HCT116 (cell line): ENCODE results near the gene ACBD7.

Source experiments
- CEBPB ChIP-seq: IDR thresholded peaks from 2 replicates; pipeline ENCODE4 v1.6.1; 2012; ENCODE audit warnings: low read depth
- JUND ChIP-seq: IDR thresholded peaks from 2 replicates; pipeline ENCODE4 v1.6.1; 2012
- POLR2A ChIP-seq: IDR thresholded peaks from 2 replicates; pipeline ENCODE4 v1.7.0; 2011; ENCODE audit warnings: borderline replicate concordance; ENCODE audit not compliant: insufficient read depth, insufficient read length; ENCODE audit errors: extremely low read depth
- POLR2AphosphoS5 ChIP-seq: IDR thresholded peaks from 2 replicates; pipeline ENCODE4 v1.6.1; 2011; ENCODE audit warnings: mild to moderate bottlenecking, low read depth, low read length, moderate library complexity
- RAD21 ChIP-seq: IDR thresholded peaks from 2 replicates; pipeline ENCODE4 v1.6.1; 2012; ENCODE audit warnings: low read depth, mild to moderate bottlenecking
- YY1 ChIP-seq: IDR thresholded peaks from 2 replicates; pipeline ENCODE4 v1.6.1; 2011; ENCODE audit warnings: low read length, low read depth, moderate library complexity, mild to moderate bottlenecking; ENCODE audit not compliant: insufficient replicate concordance; ENCODE audit errors: extremely low read depth
- TF ChIP-seq, protein P1 (sequence below): IDR thresholded peaks from 2 replicates; pipeline ENCODE4 v1.6.1; 2012
- TF ChIP-seq, protein P2 (sequence below), 3 experiments: fragments of 200-600 bp in 1 of 3; sonication (generic) in 1 of 3; IDR thresholded peaks in 2 of 3; conservative IDR thresholded peaks in 1 of 3; 2 replicates each; pipeline ENCODE4 v1.5.1; 2012 to 2017; ENCODE audit warnings: low read depth in 2 of 3, low read length in 2 of 3, antibody characterized with exemption in 1 of 3, borderline replicate concordance in 1 of 3, control low read depth in 1 of 3, mild to moderate bottlenecking in 1 of 3, mixed read lengths in 1 of 3, mixed run types in 1 of 3, moderate library complexity in 1 of 3; ENCODE audit not compliant: insufficient read depth in 1 of 3

DNA sequence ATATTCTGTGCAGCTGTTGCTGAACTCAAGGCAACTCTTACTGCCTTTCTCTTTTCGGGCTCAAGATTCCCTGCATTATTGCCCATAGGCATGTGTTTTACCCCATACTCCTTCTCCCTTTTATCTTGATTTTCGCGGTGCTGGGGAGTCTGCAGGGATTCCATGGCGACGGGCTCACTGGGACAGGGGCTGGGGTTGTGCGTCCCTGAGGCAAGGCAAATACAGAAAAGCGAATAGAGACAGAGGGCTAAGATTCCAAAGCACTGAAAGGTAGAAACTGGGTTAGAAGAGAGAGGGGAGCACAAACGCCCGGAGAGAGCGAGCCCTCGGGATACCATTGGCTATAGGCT lies 8.1 kb upstream of the ACBD7 start:
- TF ChIP-seq YY1 (no peak), CEBPB (no peak), POLR2AphosphoS5 (no peak), POLR2A (no peak), RAD21 (no peak), JUND (no peak)
- TF ChIP-seq, protein P1, sequence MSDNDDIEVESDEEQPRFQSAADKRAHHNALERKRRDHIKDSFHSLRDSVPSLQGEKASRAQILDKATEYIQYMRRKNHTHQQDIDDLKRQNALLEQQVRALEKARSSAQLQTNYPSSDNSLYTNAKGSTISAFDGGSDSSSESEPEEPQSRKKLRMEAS = no peak
- TF ChIP-seq, protein P2, sequence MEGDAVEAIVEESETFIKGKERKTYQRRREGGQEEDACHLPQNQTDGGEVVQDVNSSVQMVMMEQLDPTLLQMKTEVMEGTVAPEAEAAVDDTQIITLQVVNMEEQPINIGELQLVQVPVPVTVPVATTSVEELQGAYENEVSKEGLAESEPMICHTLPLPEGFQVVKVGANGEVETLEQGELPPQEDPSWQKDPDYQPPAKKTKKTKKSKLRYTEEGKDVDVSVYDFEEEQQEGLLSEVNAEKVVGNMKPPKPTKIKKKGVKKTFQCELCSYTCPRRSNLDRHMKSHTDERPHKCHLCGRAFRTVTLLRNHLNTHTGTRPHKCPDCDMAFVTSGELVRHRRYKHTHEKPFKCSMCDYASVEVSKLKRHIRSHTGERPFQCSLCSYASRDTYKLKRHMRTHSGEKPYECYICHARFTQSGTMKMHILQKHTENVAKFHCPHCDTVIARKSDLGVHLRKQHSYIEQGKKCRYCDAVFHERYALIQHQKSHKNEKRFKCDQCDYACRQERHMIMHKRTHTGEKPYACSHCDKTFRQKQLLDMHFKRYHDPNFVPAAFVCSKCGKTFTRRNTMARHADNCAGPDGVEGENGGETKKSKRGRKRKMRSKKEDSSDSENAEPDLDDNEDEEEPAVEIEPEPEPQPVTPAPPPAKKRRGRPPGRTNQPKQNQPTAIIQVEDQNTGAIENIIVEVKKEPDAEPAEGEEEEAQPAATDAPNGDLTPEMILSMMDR (IDR thresholded peaks at IDR 0.05 in 2 of 3, conservative IDR thresholded peaks at IDR 0.05 in 1 of 3; ENCODE audit: borderline replicate concordance in 1 of 3, insufficient read depth in 1 of 3, low read depth in 2 of 3, low read length in 2 of 3) = no peak
